ENCODE data around the gene MUC6. TPM values are rescaled to one million over a fixed set of nuclear protein-coding genes. Genes with fewer than 3 reads are reported as not detected.

The MUC6 gene
- total and polyA plus RNA-seq, 9 of the 15 experiments (the other 6 are each of a cell fraction or from before 2014, with no cell fraction given): not detected

DNA sequence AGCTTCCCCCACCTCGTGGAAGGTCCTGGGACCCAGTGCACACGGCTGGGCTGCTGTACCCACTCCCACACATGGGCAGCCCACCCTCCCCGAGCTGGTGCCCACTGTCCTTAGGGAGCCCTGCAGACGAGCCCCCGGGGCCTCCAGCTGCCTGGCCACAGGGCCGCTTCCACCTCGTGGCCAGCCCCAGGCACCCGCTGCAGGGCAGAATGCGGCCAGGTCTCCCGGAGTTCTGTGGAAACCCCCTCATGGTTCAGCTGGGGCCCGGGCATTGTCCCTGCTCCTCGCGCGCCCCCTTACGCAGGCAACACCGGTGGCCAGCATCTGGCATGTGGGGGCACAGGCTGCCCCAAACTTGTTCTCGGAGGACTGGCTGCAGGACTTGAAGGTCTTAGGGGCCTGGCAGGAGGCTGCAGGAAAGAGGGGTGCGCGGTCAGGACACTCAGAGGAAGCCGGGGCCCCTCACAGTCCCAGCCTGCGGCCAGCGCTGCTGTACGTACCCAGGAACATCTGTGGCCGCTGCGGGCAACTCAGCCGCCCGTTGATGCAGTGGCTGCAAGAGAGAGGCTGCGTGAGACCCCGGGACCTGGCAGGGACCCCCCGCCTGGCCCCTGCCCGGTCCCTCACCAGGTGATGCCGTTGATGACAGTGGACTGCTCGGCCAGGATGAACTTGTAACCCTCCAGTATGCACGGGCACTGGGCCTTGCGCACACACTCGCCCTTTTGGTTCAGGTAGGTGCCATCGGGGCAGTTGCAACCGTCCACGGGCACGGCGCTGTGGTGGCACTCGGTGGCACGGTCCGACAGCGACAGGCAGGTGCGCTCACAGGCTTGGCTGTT, 9.7 kb downstream of the MUC6 start (continued):
- TF ChIP-seq, protein P1, sequence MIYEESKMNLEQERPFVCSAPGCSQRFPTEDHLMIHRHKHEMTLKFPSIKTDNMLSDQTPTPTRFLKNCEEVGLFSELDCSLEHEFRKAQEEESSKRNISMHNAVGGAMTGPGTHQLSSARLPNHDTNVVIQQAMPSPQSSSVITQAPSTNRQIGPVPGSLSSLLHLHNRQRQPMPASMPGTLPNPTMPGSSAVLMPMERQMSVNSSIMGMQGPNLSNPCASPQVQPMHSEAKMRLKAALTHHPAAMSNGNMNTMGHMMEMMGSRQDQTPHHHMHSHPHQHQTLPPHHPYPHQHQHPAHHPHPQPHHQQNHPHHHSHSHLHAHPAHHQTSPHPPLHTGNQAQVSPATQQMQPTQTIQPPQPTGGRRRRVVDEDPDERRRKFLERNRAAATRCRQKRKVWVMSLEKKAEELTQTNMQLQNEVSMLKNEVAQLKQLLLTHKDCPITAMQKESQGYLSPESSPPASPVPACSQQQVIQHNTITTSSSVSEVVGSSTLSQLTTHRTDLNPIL (CRISPR knock-in tag; IDR thresholded peaks at IDR 0.05): no peak
- TF ChIP-seq HLTF (IDR thresholded peaks at IDR 0.05): no peak
- no peak for TF ChIP-seq KDM5B (IDR thresholded peaks at IDR 0.05; ENCODE audit: insufficient replicate concordance, low read depth, low read length)

DNA sequence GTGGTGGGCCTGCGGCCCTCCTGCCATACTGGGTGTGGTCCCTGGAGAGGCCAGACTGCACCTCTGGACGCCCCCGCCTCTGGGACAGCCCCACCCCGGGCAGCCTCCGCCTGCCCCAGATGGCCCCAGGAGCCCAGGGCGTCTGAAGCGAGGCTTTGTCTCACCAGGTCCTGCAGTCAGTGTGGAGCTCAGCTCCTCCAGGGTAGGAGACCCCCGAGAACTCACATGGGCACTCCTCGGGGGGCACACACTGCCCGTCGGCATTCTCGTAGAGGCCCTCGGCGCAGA, 10.4 kb downstream of the MUC6 start:
- Histone ChIP-seq H3K9me3 (replicated peaks; ENCODE audit: control insufficient read depth, insufficient read depth, low read depth, low read length) (no peaks in the 10 kb centered on the region), H3K27me3 (ENCODE audit: control insufficient read depth in 2 of 2, insufficient read depth in 2 of 2, low read length in 2 of 2) (peaks cover 0 to 61% of the 10 kb centered on the region in 2 experiments; a peak in 3 of 5 replicates), H3K9ac (ENCODE audit: insufficient read depth in 1 of 2, low read depth in 2 of 2, low read length in 2 of 2) (no peak overlapping the region; a peak in 1 of 4 replicates), H3K4me1 (replicated peaks in 1 of 2; ENCODE audit: control insufficient read depth in 2 of 2, insufficient read depth in 2 of 2, low read length in 2 of 2) (peaks cover 0 to 62% of the 10 kb centered on the region in 2 experiments; a peak in 2 of 5 replicates), H4K20me1 (replicated peaks; ENCODE audit: control insufficient read depth, insufficient read depth, low read length) (no peaks in the 10 kb centered on the region; the same call in 1 of the 2 replicates), H3K4me2 (ENCODE audit: insufficient read depth, low read length) (no peak overlapping the region), H2AFZ (ENCODE audit: low read depth, low read length) (no peak overlapping the region), H3K36me3 (ENCODE audit: control insufficient read depth, insufficient read depth, low read length) (no peaks in the 10 kb centered on the region), H3K9me1 (ENCODE audit: control insufficient read depth, insufficient read depth, low read length) (peaks cover 2% of the 10 kb centered on the region), H3K79me2 (ENCODE audit: control insufficient read depth, insufficient read depth, low read length) (no peaks in the 10 kb centered on the region), H3K27ac (ENCODE audit: extremely low read depth, low read depth, low read length) (no peak overlapping the region), H3K4me3 (no peak overlapping the region)
- intact Hi-C loops (cut with micrococcal nuclease) (no loop called here), in situ Hi-C loops (cut with MboI) (no loop called here)
- WGBS (ENCODE audit: insufficient coverage, low coverage, missing lambda C conversion rate): 13% methylated on average over 14 of the region's 14 CpGs
- no peak for TF ChIP-seq ZNF174 (CRISPR knock-in tag; IDR thresholded peaks at IDR 0.05)
- TF ChIP-seq, protein P2, sequence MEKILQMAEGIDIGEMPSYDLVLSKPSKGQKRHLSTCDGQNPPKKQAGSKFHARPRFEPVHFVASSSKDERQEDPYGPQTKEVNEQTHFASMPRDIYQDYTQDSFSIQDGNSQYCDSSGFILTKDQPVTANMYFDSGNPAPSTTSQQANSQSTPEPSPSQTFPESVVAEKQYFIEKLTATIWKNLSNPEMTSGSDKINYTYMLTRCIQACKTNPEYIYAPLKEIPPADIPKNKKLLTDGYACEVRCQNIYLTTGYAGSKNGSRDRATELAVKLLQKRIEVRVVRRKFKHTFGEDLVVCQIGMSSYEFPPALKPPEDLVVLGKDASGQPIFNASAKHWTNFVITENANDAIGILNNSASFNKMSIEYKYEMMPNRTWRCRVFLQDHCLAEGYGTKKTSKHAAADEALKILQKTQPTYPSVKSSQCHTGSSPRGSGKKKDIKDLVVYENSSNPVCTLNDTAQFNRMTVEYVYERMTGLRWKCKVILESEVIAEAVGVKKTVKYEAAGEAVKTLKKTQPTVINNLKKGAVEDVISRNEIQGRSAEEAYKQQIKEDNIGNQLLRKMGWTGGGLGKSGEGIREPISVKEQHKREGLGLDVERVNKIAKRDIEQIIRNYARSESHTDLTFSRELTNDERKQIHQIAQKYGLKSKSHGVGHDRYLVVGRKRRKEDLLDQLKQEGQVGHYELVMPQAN (IDR thresholded peaks at IDR 0.05; ENCODE audit: borderline replicate concordance): no peak
- TF ChIP-seq CCAR2 (IDR thresholded peaks at IDR 0.05; ENCODE audit: low read depth, low read length): no peak
- TF ChIP-seq NFE2L1 (tag; IDR thresholded peaks at IDR 0.05; ENCODE audit: borderline replicate concordance, low read depth): no peak
- no peak for TF ChIP-seq ASH1L (IDR thresholded peaks at IDR 0.05; ENCODE audit: borderline replicate concordance, low read depth, partially characterized antibody)
- no peak for TF ChIP-seq CBX2 (IDR thresholded peaks at IDR 0.05; ENCODE audit: insufficient read depth, low read length, poor library complexity, severe bottlenecking)
- TF ChIP-seq TCF15 (CRISPR knock-in tag; IDR thresholded peaks at IDR 0.05): no peak
- POLR2A ChIA-PET: no interaction called here
- FAIRE-seq (no peak), ATAC-seq (no peak), DNase-seq (ENCODE audit: extremely low read depth in 1 of 4, low spot score in 3 of 4) (no peak)
- CTCF ChIA-PET (ENCODE audit: low intra/inter-chr PET ratio): no interaction called here
- no TSS peak for BruUV-seq (replicated peaks)

Measured in K562 (cell line).